CD14-positive monocyte (primary cell): ENCODE measurements around the gene CASP4. TPM values are rescaled to one million over a fixed set of nuclear protein-coding genes. Genes with fewer than 3 reads are reported as not detected.

ENCODE experiments used
- DNase-seq, 3 donors: peaks; one replicate each; pipeline ENCODE4 v3.0.0-alpha.2; 2011 to 2022
- H2AFZ ChIP-seq: 2 replicates; pipeline ENCODE4 v1.6.0; 2012; ENCODE audit warnings: mild to moderate bottlenecking, low read depth, low read length, inconsistent platforms; ENCODE audit not compliant: insufficient read depth, poor library complexity, severe bottlenecking
- H3K27ac ChIP-seq, 2 donors: 1 replicate in 1 of 2; 2 replicates in 1 of 2; pipeline ENCODE4 v1.5.1; 2012 to 2013; ENCODE audit warnings: low read length in 2 of 2, control low read depth in 1 of 2, inconsistent platforms in 1 of 2, low read depth in 1 of 2, mild to moderate bottlenecking in 1 of 2
- H3K27me3 ChIP-seq, 2 donors: one replicate each; pipeline versions ENCODE4 v1.6.0 to v1.6.1; 2011 to 2013; ENCODE audit warnings: low read length in 2 of 2; ENCODE audit not compliant: control insufficient read depth in 2 of 2, insufficient read depth in 2 of 2
- H3K36me3 ChIP-seq, 2 donors: replicated peaks in 1 of 2; 1 replicate in 1 of 2; 2 replicates in 1 of 2; pipeline versions ENCODE4 v1.5.1 to v1.6.1; 2012 to 2013; ENCODE audit warnings: low read length in 2 of 2, control low read depth in 1 of 2, inconsistent platforms in 1 of 2, mild to moderate bottlenecking in 1 of 2; ENCODE audit not compliant: insufficient read depth in 2 of 2, control insufficient read depth in 1 of 2
- H3K4me1 ChIP-seq, 2 donors: 1 replicate in 1 of 2; 2 replicates in 1 of 2; pipeline versions ENCODE4 v1.5.1 to v1.6.1; 2012 to 2013; ENCODE audit warnings: low read length in 2 of 2, control low read depth in 1 of 2, inconsistent platforms in 1 of 2, mild to moderate bottlenecking in 1 of 2, moderate library complexity in 1 of 2; ENCODE audit not compliant: insufficient read depth in 2 of 2, control insufficient read depth in 1 of 2
- H3K4me2 ChIP-seq: replicated peaks from 2 replicates; pipeline ENCODE3; 2012; ENCODE audit warnings: low read length, moderate library complexity, mild to moderate bottlenecking; ENCODE audit not compliant: poor library complexity, severe bottlenecking; ENCODE audit errors: extremely low read depth
- H3K4me3 ChIP-seq, 3 experiments: fragments of 200-600 bp in 1 of 3; sonication (generic) in 1 of 3; replicated peaks in 1 of 3; 1 replicate in 2 of 3; 2 replicates in 1 of 3; pipeline ENCODE4 v1.5.1; 2011 to 2013; ENCODE audit warnings: low read length in 3 of 3, mild to moderate bottlenecking in 3 of 3, control low read depth in 2 of 3, low read depth in 2 of 3, inconsistent platforms in 1 of 3, moderate library complexity in 1 of 3
- H3K79me2 ChIP-seq: 2 replicates; pipeline ENCODE4 v1.6.0; 2012; ENCODE audit warnings: mild to moderate bottlenecking, control low read depth, inconsistent platforms, low read length, moderate library complexity; ENCODE audit not compliant: insufficient read depth
- H3K9ac ChIP-seq: 2 replicates; pipeline ENCODE4 v1.6.0; 2017; ENCODE audit warnings: low read length, mild to moderate bottlenecking; ENCODE audit not compliant: insufficient read depth, poor library complexity, severe bottlenecking
- H3K9me3 ChIP-seq, 2 donors: replicated peaks in 1 of 2; 1 replicate in 1 of 2; 2 replicates in 1 of 2; pipeline versions ENCODE4 v1.5.1 to v1.6.1; 2012 to 2013; ENCODE audit warnings: low read length in 2 of 2, control low read depth in 1 of 2; ENCODE audit not compliant: control insufficient read depth in 1 of 2, insufficient read depth in 1 of 2
- H4K20me1 ChIP-seq: 2 replicates; pipeline ENCODE4 v1.6.0; 2012; ENCODE audit warnings: mild to moderate bottlenecking, low read length, control low read depth, moderate library complexity; ENCODE audit not compliant: insufficient read depth
- H3K27ac Mint-ChIP-seq, 7 donors: one replicate each; pipeline ENCODE4 v1.8.0; 2020; ENCODE audit warnings: mild to moderate bottlenecking in 7 of 7, mixed read lengths in 7 of 7, moderate library complexity in 6 of 7, inconsistent platforms in 2 of 7
- H3K27me3 Mint-ChIP-seq, 3 donors: one replicate each; pipeline ENCODE4 v1.8.0; 2021 to 2022; ENCODE audit warnings: low read depth in 3 of 3, mild to moderate bottlenecking in 3 of 3, mixed read lengths in 3 of 3, moderate library complexity in 3 of 3, inconsistent platforms in 1 of 3
- H3K36me3 Mint-ChIP-seq, 2 donors: one replicate each; pipeline ENCODE4 v1.8.0; 2020; ENCODE audit warnings: mixed read lengths in 2 of 2, inconsistent platforms in 1 of 2, mild to moderate bottlenecking in 1 of 2
- H3K4me1 Mint-ChIP-seq: one replicate; pipeline ENCODE4 v1.8.0; 2020; ENCODE audit warnings: mild to moderate bottlenecking, mixed read lengths
- H3K4me3 Mint-ChIP-seq, 2 donors: one replicate each; pipeline ENCODE4 v1.8.0; 2020; ENCODE audit warnings: mild to moderate bottlenecking in 2 of 2, mixed read lengths in 2 of 2, moderate library complexity in 1 of 2
- H3K9me3 Mint-ChIP-seq, 7 donors: one replicate each; pipeline ENCODE4 v1.8.0; 2020 to 2022; ENCODE audit warnings: mixed read lengths in 7 of 7, mild to moderate bottlenecking in 6 of 7, moderate library complexity in 6 of 7, inconsistent platforms in 2 of 7
- WGBS: methylation state at CpG from one replicate; pipeline ENCODE4 v1.1.5; 2013; ENCODE audit warnings: missing lambda C conversion rate; ENCODE audit not compliant: insufficient coverage; 5-methylcytosine and 5-hydroxymethylcytosine counted together
- intact Hi-C, 2 donors: fragments of 100-400 bp; cut with micrococcal nuclease; formaldehyde crosslinking; loops; one replicate each; pipeline versions ENCODE4 v1.15.0 to v1.15.1; 2023
- polyA plus RNA-seq, 3 donors: library from polyadenylated mRNA; depleted of rRNA in 1 of 3; unstranded in 2 of 3; stranded (reverse) in 1 of 3; fragments of 300-500 nt in 2 of 3; fragments of >200 nt in 1 of 3; fragmentation: Illumina TruSeq in 2 of 3; gene quantifications; 1 replicate in 2 of 3; 2 replicates in 1 of 3; pipeline ENCODE4 v1.2.3, GENCODE V29; 2012 to 2021
- TF ChIP-seq, protein P1 (sequence below): fragments of 200-600 bp; IDR thresholded peaks from one replicate; pipeline ENCODE4 v1.8.0; 2022; ENCODE audit warnings: antibody characterized with exemption, mild to moderate bottlenecking

The CASP4 gene
- polyA plus RNA-seq, 3 donors: 148 to 213 (median 163) TPM

DNA sequence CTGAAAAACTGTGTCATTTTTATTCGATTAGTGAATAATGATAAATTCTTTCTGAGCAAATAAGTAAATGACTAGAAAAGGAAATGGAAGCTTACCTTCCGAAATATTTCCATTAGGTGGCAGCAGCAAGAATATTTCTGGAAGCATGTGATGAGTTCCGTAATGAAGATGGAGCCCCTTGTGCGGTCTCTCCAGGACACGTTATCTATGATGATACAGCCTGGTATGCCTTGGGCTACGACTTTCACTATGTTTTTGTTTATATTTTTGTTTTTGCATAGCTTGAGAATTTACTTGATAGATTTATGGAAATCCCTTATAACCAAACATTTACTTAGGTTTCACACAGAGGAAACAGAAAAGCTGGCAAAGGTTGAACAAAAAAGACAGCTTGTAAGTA is 28.9 kb upstream of the CASP4 start:
- no peaks in the 10 kb centered on the region for H3K36me3 ChIP-seq
- H3K27me3 ChIP-seq: no peaks in the 10 kb centered on the region
- H3K79me2 ChIP-seq: no peaks in the 10 kb centered on the region
- no peaks in the 10 kb centered on the region for H3K4me1 ChIP-seq
- intact Hi-C loops: no loop called here
- H3K4me3 ChIP-seq: no peak overlapping the region
- H3K9ac ChIP-seq: no peak overlapping the region
- WGBS: 60% methylated on average over 1 of the region's 6 CpGs
- no peak overlapping the region for H3K27ac Mint-ChIP-seq
- H3K27me3 Mint-ChIP-seq: peaks cover 0 to 1% (median 0%) of the 10 kb centered on the region in 3 donors
- no peaks in the 10 kb centered on the region for H3K9me3 ChIP-seq
- no peak for DNase-seq
- H3K9me3 Mint-ChIP-seq: peaks cover 0 to 9% (median 3%) of the 10 kb centered on the region in 7 donors
- TF ChIP-seq, protein P1, sequence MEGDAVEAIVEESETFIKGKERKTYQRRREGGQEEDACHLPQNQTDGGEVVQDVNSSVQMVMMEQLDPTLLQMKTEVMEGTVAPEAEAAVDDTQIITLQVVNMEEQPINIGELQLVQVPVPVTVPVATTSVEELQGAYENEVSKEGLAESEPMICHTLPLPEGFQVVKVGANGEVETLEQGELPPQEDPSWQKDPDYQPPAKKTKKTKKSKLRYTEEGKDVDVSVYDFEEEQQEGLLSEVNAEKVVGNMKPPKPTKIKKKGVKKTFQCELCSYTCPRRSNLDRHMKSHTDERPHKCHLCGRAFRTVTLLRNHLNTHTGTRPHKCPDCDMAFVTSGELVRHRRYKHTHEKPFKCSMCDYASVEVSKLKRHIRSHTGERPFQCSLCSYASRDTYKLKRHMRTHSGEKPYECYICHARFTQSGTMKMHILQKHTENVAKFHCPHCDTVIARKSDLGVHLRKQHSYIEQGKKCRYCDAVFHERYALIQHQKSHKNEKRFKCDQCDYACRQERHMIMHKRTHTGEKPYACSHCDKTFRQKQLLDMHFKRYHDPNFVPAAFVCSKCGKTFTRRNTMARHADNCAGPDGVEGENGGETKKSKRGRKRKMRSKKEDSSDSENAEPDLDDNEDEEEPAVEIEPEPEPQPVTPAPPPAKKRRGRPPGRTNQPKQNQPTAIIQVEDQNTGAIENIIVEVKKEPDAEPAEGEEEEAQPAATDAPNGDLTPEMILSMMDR: no peak
- H3K4me2 ChIP-seq: no peak overlapping the region
- H3K27ac ChIP-seq: no peak overlapping the region
- H3K4me1 Mint-ChIP-seq: peaks cover 4% of the 10 kb centered on the region
- peaks cover 0 to 3% of the 10 kb centered on the region in 2 donors for H3K36me3 Mint-ChIP-seq
- H4K20me1 ChIP-seq: no peaks in the 10 kb centered on the region
- H2AFZ ChIP-seq: no peak overlapping the region
- H3K4me3 Mint-ChIP-seq: no peak overlapping the region

DNA sequence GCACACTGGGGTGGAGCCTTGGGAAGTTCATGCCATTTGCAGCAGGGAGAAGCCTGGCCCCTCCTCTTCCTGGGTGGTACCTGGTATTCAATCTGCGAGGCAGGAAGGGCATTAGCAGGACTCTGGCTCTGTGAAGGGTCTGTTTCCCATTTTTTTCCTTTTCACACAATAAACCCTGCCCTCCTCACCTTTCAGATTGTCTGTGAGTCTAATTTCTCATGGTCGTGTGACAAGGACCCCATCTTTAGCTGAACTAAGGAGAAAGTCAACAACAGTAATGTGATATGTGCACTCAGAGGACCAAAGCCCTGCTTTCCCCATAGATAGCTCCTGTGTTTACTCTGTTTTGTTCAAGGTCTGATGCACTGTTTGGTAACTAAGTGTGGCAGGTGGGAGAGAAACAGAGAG is 26.6 kb upstream of the CASP4 start:
- Mint-ChIP-seq H3K27ac (no peak overlapping the region), H3K36me3 (peaks cover 0 to 3% of the 10 kb centered on the region in 2 donors), H3K4me1 (no peaks in the 10 kb centered on the region), H3K27me3 (peaks cover 0 to under 1% (median 0%) of the 10 kb centered on the region in 3 donors), H3K9me3 (peaks cover 0 to 9% (median 2%) of the 10 kb centered on the region in 7 donors), H3K4me3 (no peak overlapping the region)
- no peaks in the 10 kb centered on the region for H3K27me3 ChIP-seq
- no peak overlapping the region for H3K4me3 ChIP-seq
- H3K9me3 ChIP-seq: no peaks in the 10 kb centered on the region
- no peak overlapping the region for H3K9ac ChIP-seq
- H2AFZ ChIP-seq: no peak overlapping the region
- H3K36me3 ChIP-seq: no peaks in the 10 kb centered on the region
- H4K20me1 ChIP-seq: no peaks in the 10 kb centered on the region
- 80% methylated on average over 1 of the region's 2 CpGs for WGBS
- H3K27ac ChIP-seq: no peak overlapping the region
- no peak for DNase-seq
- no peak overlapping the region for H3K4me2 ChIP-seq
- no peaks in the 10 kb centered on the region for H3K4me1 ChIP-seq
- intact Hi-C loops: no loop called here
- H3K79me2 ChIP-seq: no peaks in the 10 kb centered on the region
- TF ChIP-seq, protein P1: no peak
